ENCODE results near the gene SMIM38.

GRCh38 chr11:69109101-69109500 lies 46.6 kb upstream of the SMIM38 start:
- TF ChIP-seq GATA2 (IDR thresholded peaks at IDR 0.05; ENCODE audit: low read depth, low read length) (no peak), GATA3 (IDR thresholded peaks at IDR 0.05; ENCODE audit: low read depth, low read length) (no peak)
